Dedifferentiated amniotic fluid mesenchymal stem cell (primary cell): ENCODE data around the gene DNAJC17.

Experiments
- DNase-seq: peaks from one replicate; pipeline ENCODE4 v3.0.0-alpha.2; 2016; ENCODE audit errors: extremely low spot score

DNAJC17 gene, protein sequence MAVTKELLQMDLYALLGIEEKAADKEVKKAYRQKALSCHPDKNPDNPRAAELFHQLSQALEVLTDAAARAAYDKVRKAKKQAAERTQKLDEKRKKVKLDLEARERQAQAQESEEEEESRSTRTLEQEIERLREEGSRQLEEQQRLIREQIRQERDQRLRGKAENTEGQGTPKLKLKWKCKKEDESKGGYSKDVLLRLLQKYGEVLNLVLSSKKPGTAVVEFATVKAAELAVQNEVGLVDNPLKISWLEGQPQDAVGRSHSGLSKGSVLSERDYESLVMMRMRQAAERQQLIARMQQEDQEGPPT

GRCh38 chr15:40807028-40807887 lies at the start of gene DNAJC17, which contains the start of gene ZFYVE19:
Gene DNAJC17, minus strand, starts transcription at chr15:40807473. Its CDS starts 27 bp downstream, at chr15:40807446.
Gene ZFYVE19, plus strand, starts transcription at chr15:40807089. Its CDS starts 501 bp downstream, at chr15:40807590.
- peak; percentile 99 for DNase-seq

DNA sequence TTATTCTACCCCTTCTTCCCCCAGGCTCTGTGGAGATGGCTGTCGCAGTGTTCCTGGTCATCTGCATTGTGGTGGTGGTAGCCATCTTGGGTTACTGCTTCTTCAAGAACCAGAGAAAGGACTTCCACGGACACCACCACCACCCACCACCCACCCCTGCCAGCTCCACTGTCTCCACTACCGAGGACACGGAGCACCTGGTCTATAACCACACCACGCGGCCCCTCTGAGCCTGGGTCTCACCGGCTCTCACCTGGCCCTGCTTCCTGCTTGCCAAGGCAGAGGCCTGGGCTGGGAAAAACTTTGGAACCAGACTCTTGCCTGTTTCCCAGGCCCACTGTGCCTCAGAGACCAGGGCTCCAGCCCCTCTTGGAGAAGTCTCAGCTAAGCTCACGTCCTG lies 49.5 kb upstream of the DNAJC17 start:
- DNase-seq = no peak

GRCh38 chr15:40855706-40856234 lies 48.5 kb upstream of the DNAJC17 start:
- DNase-seq = no peak

- DNase-seq = no peak
Observed at GRCh38 chr15:40854161-40854560, 46.9 kb upstream of the DNAJC17 start.

DNA sequence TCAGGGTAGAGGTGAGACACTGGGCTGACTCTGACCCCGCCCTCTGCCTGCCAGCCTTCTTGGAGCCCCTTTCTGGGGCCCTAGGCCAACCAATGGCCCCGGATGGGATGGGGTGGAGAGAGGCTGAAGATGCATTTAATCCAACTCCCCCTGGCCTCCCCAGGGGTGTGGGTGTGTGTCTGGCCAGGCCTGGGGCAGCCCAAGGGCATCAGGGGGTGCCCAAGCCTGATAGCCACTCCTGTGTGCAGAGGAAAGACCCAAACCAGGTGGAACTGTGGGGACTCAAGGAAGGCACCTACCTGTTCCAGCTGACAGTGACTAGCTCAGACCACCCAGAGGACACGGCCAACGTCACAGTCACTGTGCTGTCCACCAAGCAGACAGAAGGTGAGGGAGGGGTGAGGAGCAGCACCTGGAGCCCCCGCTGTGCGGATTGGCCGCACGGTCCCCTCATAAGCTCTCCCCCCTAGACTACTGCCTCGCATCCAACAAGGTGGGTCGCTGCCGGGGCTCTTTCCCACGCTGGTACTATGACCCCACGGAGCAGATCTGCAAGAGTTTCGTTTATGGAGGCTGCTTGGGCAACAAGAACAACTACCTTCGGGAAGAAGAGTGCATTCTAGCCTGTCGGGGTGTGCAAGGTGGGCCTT lies 46.1 kb upstream of the DNAJC17 start:
- DNase-seq = no peak

DNA sequence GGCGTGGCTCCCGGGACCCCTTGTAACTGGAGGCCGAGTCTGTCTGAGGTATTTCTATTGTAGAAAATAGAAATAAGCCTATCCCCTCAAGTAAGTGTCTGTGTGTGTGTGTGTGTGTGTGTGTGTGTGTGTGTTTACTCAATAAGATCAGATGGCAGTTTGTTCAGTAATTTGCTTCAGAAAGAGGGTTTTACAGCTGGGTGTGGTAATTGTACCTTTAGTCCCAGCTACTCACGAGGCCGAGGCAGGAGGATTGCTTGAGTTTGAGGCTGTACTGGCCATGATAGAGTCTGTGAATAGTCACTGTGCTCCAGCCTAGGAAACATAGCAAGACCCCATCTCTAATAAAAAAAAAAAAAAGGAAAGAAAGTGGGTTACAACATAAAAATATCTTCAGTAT lies 45.3 kb upstream of the DNAJC17 start:
- DNase-seq = no peak

- no peak for DNase-seq
Observed at GRCh38 chr15:40850576-40851112, 43.4 kb upstream of the DNAJC17 start.

GRCh38 chr15:40847223-40847961 lies 40.1 kb upstream of the DNAJC17 start:
- DNase-seq = no peak

DNA sequence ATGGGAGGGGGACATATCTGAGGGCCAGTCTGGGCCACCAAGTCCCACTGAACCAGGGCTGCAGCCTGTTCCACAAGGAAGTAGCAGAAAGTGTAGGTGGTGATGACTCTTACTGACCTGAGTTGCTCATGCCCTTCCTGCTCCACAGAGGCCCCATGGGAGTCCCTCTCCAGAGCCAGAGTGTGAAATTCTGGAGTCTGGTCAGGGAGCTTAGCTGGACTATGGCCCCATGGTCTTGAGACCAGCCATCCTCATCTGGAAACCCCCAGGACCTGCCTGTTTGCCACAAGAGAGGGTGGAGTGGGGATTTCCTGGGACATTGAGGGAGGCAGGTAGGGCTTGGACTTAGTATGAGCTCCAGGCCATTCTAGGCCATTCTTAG lies 39.6 kb upstream of the DNAJC17 start:
- no peak for DNase-seq

- DNase-seq = no peak
Observed at GRCh38 chr15:40845511-40846284, 38.4 kb upstream of the DNAJC17 start.

DNA sequence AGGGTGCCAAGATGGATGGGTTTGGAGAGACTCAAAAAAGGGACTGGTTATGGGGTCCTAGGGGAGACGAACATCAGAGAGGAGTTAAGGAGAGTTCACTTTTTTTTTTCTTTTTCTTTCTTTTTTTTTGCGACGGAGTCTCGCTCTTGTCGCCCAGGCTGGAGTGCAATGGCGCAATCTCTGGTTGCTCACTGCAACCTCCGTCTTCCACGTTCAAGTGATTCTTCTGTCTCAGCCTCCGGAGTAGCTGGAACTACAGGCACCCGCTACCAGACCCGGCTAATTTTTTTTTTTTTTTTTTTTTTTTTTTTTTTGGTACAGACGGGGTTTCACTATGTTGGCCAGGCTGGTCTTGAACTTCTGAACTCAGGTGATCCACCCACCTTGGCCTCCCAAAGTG lies 37.8 kb upstream of the DNAJC17 start:
- DNase-seq = no peak

GRCh38 chr15:40844696-40845030 lies 37.4 kb upstream of the DNAJC17 start:
- no peak for DNase-seq

GRCh38 chr15:40843885-40844695 lies 36.8 kb upstream of the DNAJC17 start, which contains the start of gene SPINT1:
Gene SPINT1, plus strand, starts transcription at chr15:40844048. Its CDS starts 507 bp downstream, at chr15:40844555.
- DNase-seq = no peak

DNA sequence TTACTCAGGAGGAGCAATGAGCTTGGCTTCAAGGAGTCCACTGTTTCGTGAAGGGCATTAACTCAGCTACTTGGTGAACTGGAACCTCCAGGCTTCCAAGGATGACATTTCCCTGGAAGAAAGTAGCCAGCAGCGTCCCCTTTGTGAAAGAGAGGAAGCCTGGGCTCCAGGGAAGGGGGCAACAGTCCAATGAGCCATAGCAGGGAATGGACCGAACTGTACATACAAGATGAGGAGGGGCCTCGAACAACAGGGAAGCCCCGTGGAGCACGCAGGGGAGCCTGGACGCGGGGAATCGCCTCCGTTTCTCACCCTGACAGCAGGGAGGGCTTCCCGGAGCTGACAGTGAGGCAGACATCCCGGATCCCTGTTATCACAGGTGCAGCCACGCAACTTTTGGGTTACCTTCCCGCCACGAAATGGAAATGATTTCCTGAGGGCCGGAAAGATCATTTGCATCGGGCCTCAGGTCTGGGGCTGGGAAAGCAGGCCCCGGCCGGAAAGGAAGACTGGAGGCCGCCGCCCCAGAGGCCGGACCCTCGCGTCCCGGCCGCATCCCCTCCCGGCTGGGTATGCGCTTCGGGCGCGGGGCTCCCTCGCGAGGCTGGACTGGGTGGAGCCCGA lies 36.1 kb upstream of the DNAJC17 start:
- no peak for DNase-seq

- DNase-seq = no peak
Observed at GRCh38 chr15:40841741-40842140, 34.5 kb upstream of the DNAJC17 start.

GRCh38 chr15:40838756-40839155 lies 31.5 kb upstream of the DNAJC17 start:
- DNase-seq = no peak

DNA sequence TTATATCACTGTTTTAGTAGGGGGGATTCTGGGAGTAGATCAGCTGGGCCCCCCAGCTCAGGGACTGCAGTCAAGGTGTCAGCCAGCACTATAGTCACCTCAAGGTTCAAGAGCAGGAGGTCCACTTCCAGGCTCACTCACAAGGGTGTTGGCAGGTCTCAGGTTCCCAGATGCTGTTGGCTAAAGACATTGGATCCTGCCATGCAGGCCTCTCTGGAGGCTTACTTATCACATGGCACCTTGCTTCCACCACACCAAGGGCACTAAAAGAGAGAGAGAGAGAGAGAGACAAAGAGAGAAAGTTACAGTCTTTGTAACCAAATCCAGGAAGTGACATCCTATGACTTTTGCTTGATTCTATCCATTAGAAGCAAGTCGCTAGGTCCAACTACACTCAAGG lies 28.7 kb upstream of the DNAJC17 start:
- DNase-seq = no peak

DNA sequence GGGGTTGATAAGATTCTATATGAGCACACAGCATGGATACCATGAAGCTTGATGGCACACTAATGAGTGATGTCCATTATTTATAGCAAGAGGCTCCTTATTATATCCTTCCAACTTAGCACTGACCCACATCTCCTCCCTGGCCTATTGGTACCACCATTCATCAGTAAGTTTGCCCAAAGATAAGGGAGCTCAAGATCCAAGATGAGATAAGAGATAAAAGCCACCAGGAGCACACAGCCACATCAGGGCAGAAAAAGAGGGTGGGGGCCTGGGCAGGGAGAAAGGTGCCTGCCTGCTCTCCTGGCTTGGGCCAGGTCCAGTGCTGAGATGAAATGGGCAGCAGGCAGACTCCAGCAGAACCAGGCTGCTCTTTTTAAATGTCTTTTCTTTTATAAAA lies 25.6 kb upstream of the DNAJC17 start:
- DNase-seq = no peak

GRCh38 chr15:40831861-40832260 lies 24.6 kb upstream of the DNAJC17 start:
- DNase-seq = no peak
